ENCODE measurements around the gene NANOS3.

GRCh38 chr19:13872695-13873389, 4.1 kb upstream of the NANOS3 start:
- TF ChIP-seq CTCF (IDR thresholded peaks at IDR 0.05; ENCODE audit: insufficient read depth, low read depth, low read length) = no peak
- no peak for TF ChIP-seq EZH2 (IDR thresholded peaks at IDR 0.05; ENCODE audit: insufficient read depth, low read length)
